GM12891 (cell line): ENCODE data around the gene BAZ2A.

Source experiments
- POLR2A ChIP-seq: IDR thresholded peaks from 2 replicates; pipeline ENCODE4 v1.6.1; 2011; ENCODE audit warnings: low read depth, low read length, control low read depth
- POLR2AphosphoS5 ChIP-seq: IDR thresholded peaks from 2 replicates; pipeline ENCODE4 v1.6.1; 2011; ENCODE audit warnings: low read depth, low read length, control low read depth
- TAF1 ChIP-seq: IDR thresholded peaks from 2 replicates; pipeline ENCODE4 v1.6.1; 2011; ENCODE audit warnings: low read depth, low read length, control low read depth

- TF ChIP-seq TAF1 (no peak), POLR2AphosphoS5 (no peak), POLR2A (no peak)
Measured at GRCh38 chr12:56616244-56616643, 13.9 kb downstream of the BAZ2A start.
